ENCODE measurements around the gene CBX6. TPM values are rescaled to one million over a fixed set of nuclear protein-coding genes. Genes with fewer than 3 reads are reported as not detected.

CBX6 gene
- total RNA-seq, 1 experiment from 2014 or later, result 90.0 TPM

DNA sequence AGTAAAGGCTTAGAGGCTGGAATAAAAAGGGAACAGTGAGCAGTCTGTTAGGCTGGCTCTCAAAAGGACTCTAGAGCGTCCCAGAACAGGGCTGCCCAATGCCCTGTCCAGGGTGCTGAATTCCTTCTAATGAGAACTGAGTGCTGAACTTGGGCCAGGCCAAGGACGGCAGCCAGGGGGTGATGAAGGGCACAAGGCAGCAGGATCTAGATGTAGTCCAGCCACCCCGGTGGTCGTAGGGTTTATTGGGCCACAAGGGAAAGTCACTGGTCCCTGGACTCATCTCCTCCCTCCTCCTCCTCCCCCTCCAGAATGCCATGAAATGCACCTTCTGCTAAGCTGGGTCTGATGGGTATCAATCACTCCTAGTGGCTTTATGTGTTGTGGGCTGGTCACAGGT, 47.4 kb downstream of the CBX6 start (continued):
- TF ChIP-seq, protein P1, sequence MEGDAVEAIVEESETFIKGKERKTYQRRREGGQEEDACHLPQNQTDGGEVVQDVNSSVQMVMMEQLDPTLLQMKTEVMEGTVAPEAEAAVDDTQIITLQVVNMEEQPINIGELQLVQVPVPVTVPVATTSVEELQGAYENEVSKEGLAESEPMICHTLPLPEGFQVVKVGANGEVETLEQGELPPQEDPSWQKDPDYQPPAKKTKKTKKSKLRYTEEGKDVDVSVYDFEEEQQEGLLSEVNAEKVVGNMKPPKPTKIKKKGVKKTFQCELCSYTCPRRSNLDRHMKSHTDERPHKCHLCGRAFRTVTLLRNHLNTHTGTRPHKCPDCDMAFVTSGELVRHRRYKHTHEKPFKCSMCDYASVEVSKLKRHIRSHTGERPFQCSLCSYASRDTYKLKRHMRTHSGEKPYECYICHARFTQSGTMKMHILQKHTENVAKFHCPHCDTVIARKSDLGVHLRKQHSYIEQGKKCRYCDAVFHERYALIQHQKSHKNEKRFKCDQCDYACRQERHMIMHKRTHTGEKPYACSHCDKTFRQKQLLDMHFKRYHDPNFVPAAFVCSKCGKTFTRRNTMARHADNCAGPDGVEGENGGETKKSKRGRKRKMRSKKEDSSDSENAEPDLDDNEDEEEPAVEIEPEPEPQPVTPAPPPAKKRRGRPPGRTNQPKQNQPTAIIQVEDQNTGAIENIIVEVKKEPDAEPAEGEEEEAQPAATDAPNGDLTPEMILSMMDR (IDR thresholded peaks at IDR 0.05 in 2 of 3, conservative IDR thresholded peaks at IDR 0.05 in 1 of 3; ENCODE audit: borderline replicate concordance in 1 of 3, insufficient read depth in 1 of 3, low read depth in 2 of 3, low read length in 2 of 3), result peak in 2 of 3 experiments; percentile 57 to 76; a peak in 4 of 6 replicates
- TF ChIP-seq CBX3 (IDR thresholded peaks at IDR 0.05; ENCODE audit: low read depth), result no peak
- no peak for TF ChIP-seq TCF7L2 (IDR thresholded peaks at IDR 0.05; ENCODE audit: borderline replicate concordance, extremely low read depth, insufficient read depth, insufficient read length)
- TF ChIP-seq ZFX (IDR thresholded peaks at IDR 0.05), result no peak

GRCh38 chr22:38823637-38824036, 48.4 kb downstream of the CBX6 start:
- intact Hi-C loops (cut with micrococcal nuclease), result no loop called here
- Histone ChIP-seq H3K9ac (ENCODE audit: low read length) (no peak overlapping the region), H3K9me2 (ENCODE audit: insufficient read depth) (no peaks in the 10 kb centered on the region), H3K4me3 (replicated peaks in 1 of 2; ENCODE audit: low read depth in 1 of 2, low read length in 2 of 2) (no peak overlapping the region), H3K36me3 (ENCODE audit: control insufficient read depth in 1 of 2, insufficient read depth in 2 of 2, low read length in 2 of 2) (no peaks in the 10 kb centered on the region), H3K79me2 (ENCODE audit: insufficient read depth, low read length) (no peaks in the 10 kb centered on the region), H3K4me1 (ENCODE audit: control insufficient read depth in 1 of 2, insufficient read depth in 2 of 2, low read length in 2 of 2) (no peaks in the 10 kb centered on the region), H4K20me1 (ENCODE audit: insufficient read depth) (no peaks in the 10 kb centered on the region), H3K4me2 (ENCODE audit: low read length) (no peak overlapping the region), H3K27ac (ENCODE audit: low read depth, low read length) (no peak overlapping the region), H3K9me3 (ENCODE audit: control insufficient read depth in 1 of 2, insufficient read depth in 1 of 2, low read depth in 1 of 2, low read length in 2 of 2) (no peaks in the 10 kb centered on the region), H2AFZ (ENCODE audit: low read depth, low read length, poor library complexity, severe bottlenecking) (no peak overlapping the region), H3K27me3 (ENCODE audit: insufficient read depth, low read length) (peaks cover 4% of the 10 kb centered on the region; the same call in 1 of the 2 replicates)
- no peak for TF ChIP-seq SP1 (IDR thresholded peaks at IDR 0.05; ENCODE audit: low read depth)
- TF ChIP-seq, protein P1 (IDR thresholded peaks at IDR 0.05 in 2 of 3, conservative IDR thresholded peaks at IDR 0.05 in 1 of 3; ENCODE audit: borderline replicate concordance in 1 of 3, insufficient read depth in 1 of 3, low read depth in 2 of 3, low read length in 2 of 3), result no peak
- no peak for TF ChIP-seq SIN3A (IDR thresholded peaks at IDR 0.05; ENCODE audit: low read depth)
- no peak for TF ChIP-seq EZH2phosphoT487 (IDR thresholded peaks at IDR 0.05; ENCODE audit: borderline replicate concordance)
- TF ChIP-seq ELF1 (IDR thresholded peaks at IDR 0.05; ENCODE audit: borderline replicate concordance, low read depth), result no peak
- TF ChIP-seq TCF7L2 (IDR thresholded peaks at IDR 0.05; ENCODE audit: borderline replicate concordance, extremely low read depth, insufficient read depth, insufficient read length), result no peak
- no TSS peak for BruUV-seq (replicated peaks)
- ChIA-PET POLR2A (no interaction called here), CTCF (no interaction called here), RAD21 (ENCODE audit: low non-redundant PET in 1 of 2, low total read pairs in 2 of 2, uncharacterized antibody in 2 of 2, unreplicated experiment in 2 of 2) (no interaction called here)
- ATAC-seq (no peak), DNase-seq (ENCODE audit: low read depth, low spot score) (no peak)

Measured in HCT116 (cell line).